ENCODE measurements around the gene FAT3. TPM values are rescaled to one million over a fixed set of nuclear protein-coding genes. Genes with fewer than 3 reads are reported as not detected.

Gene FAT3
- total and polyA plus RNA-seq, 2 of the 13 experiments (the other 11 are each of a cell fraction or from before 2014, with no cell fraction given): not detected

- TF ChIP-seq FOXA1 (IDR thresholded peaks at IDR 0.05) (no peak), FOXA1 (CRISPR knock-in tag; IDR thresholded peaks at IDR 0.05) (no peak), ZNF616 (CRISPR knock-in tag; IDR thresholded peaks at IDR 0.05; ENCODE audit: low read depth) (no peak), FOXM1 (CRISPR knock-in tag; IDR thresholded peaks at IDR 0.05) (no peak), FLYWCH1 (CRISPR knock-in tag; IDR thresholded peaks at IDR 0.05) (no peak), DNMT3B (CRISPR knock-in tag; conservative IDR thresholded peaks at IDR 0.05) (no peak)
These were observed 24.6 kb upstream of the FAT3 start (continued) for GRCh38 chr11:92199991-92200390.

- BruUV-seq (replicated peaks): no TSS peak
- CTCF ChIA-PET (ENCODE audit: low intra/inter-chr PET ratio, low total read pairs): no interaction called here
- H3K79me2 ChIP-seq (ENCODE audit: insufficient read depth, low read length): no peaks in the 10 kb centered on the region
- no peaks in the 10 kb centered on the region for H4K20me1 ChIP-seq (ENCODE audit: insufficient read depth, low read length)
- in situ Hi-C loops (cut with HindIII; ENCODE audit: extremely low pct_ligation_motif_present, low pct_unique_long_range_greater_than_20kb) (no loop called here), intact Hi-C loops (cut with micrococcal nuclease; ENCODE audit: unreplicated experiment) (no loop called here)
- H3K4me1 ChIP-seq (ENCODE audit: insufficient read depth, low read length): no peaks in the 10 kb centered on the region
- WGBS (ENCODE audit: low lambda C conversion rate): 6% methylated on average over 2 of the region's 2 CpGs
- H3K4me2 ChIP-seq (ENCODE audit: low read depth, low read length): no peak overlapping the region
- FAIRE-seq (no peak), ATAC-seq (no peak), DNase-seq (ENCODE audit: low spot score) (no peak)
- no peak overlapping the region for H3K9ac ChIP-seq (ENCODE audit: insufficient read depth, low read depth, low read length)
- H3K27ac ChIP-seq (ENCODE audit: extremely low read length, insufficient read depth, low read length): no peak overlapping the region
- no peak overlapping the region for H3K4me3 ChIP-seq (replicated peaks in 1 of 3; ENCODE audit: insufficient read depth in 1 of 3, low read depth in 2 of 3, low read length in 3 of 3)
- no peaks in the 10 kb centered on the region for H3K36me3 ChIP-seq (replicated peaks in 1 of 2; ENCODE audit: control insufficient read depth in 1 of 2, insufficient read depth in 2 of 2, low read length in 2 of 2)
- no peaks in the 10 kb centered on the region for H3K9me3 ChIP-seq (ENCODE audit: low read length)
- H2AFZ ChIP-seq (ENCODE audit: low read length): no peak overlapping the region
- no peaks in the 10 kb centered on the region for H3K27me3 ChIP-seq (ENCODE audit: control insufficient read depth in 1 of 2, insufficient read depth in 2 of 2, low read length in 2 of 2)
- POLR2A ChIA-PET: no interaction called here
- TF ChIP-seq, protein P1, sequence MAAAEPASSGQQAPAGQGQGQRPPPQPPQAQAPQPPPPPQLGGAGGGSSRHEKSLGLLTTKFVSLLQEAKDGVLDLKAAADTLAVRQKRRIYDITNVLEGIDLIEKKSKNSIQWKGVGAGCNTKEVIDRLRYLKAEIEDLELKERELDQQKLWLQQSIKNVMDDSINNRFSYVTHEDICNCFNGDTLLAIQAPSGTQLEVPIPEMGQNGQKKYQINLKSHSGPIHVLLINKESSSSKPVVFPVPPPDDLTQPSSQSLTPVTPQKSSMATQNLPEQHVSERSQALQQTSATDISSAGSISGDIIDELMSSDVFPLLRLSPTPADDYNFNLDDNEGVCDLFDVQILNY (CRISPR knock-in tag; conservative IDR thresholded peaks at IDR 0.05): no peak
- no peak for TF ChIP-seq SSRP1 (CRISPR knock-in tag; IDR thresholded peaks at IDR 0.05)
- TF ChIP-seq ZBTB20 (CRISPR knock-in tag; IDR thresholded peaks at IDR 0.05; ENCODE audit: borderline replicate concordance, low read depth): no peak
- no peak for TF ChIP-seq STAT5B (CRISPR knock-in tag; IDR thresholded peaks at IDR 0.05)
- TF ChIP-seq, protein P2, sequence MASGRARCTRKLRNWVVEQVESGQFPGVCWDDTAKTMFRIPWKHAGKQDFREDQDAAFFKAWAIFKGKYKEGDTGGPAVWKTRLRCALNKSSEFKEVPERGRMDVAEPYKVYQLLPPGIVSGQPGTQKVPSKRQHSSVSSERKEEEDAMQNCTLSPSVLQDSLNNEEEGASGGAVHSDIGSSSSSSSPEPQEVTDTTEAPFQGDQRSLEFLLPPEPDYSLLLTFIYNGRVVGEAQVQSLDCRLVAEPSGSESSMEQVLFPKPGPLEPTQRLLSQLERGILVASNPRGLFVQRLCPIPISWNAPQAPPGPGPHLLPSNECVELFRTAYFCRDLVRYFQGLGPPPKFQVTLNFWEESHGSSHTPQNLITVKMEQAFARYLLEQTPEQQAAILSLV (CRISPR knock-in tag; IDR thresholded peaks at IDR 0.05; ENCODE audit: borderline replicate concordance): no peak
- TF ChIP-seq, protein P3, sequence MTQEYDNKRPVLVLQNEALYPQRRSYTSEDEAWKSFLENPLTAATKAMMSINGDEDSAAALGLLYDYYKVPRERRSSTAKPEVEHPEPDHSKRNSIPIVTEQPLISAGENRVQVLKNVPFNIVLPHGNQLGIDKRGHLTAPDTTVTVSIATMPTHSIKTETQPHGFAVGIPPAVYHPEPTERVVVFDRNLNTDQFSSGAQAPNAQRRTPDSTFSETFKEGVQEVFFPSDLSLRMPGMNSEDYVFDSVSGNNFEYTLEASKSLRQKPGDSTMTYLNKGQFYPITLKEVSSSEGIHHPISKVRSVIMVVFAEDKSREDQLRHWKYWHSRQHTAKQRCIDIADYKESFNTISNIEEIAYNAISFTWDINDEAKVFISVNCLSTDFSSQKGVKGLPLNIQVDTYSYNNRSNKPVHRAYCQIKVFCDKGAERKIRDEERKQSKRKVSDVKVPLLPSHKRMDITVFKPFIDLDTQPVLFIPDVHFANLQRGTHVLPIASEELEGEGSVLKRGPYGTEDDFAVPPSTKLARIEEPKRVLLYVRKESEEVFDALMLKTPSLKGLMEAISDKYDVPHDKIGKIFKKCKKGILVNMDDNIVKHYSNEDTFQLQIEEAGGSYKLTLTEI (CRISPR knock-in tag; conservative IDR thresholded peaks at IDR 0.05): no peak
- TF ChIP-seq ZNF430 (CRISPR knock-in tag; IDR thresholded peaks at IDR 0.05): no peak
- TF ChIP-seq, protein P4, sequence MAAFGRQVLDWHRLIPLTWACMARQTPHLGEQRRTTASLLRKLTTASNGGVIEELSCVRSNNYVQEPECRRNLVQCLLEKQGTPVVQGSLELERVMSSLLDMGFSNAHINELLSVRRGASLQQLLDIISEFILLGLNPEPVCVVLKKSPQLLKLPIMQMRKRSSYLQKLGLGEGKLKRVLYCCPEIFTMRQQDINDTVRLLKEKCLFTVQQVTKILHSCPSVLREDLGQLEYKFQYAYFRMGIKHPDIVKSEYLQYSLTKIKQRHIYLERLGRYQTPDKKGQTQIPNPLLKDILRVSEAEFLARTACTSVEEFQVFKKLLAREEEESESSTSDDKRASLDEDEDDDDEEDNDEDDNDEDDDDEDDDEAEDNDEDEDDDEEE (CRISPR knock-in tag; IDR thresholded peaks at IDR 0.05): no peak
- TF ChIP-seq KDM1A (CRISPR knock-in tag; IDR thresholded peaks at IDR 0.05): no peak
- no peak for TF ChIP-seq SMARCE1 (IDR thresholded peaks at IDR 0.05; ENCODE audit: borderline replicate concordance)
- TF ChIP-seq, protein P5, sequence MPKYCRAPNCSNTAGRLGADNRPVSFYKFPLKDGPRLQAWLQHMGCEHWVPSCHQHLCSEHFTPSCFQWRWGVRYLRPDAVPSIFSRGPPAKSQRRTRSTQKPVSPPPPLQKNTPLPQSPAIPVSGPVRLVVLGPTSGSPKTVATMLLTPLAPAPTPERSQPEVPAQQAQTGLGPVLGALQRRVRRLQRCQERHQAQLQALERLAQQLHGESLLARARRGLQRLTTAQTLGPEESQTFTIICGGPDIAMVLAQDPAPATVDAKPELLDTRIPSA (CRISPR knock-in tag; IDR thresholded peaks at IDR 0.05; ENCODE audit: borderline replicate concordance): no peak
- TF ChIP-seq CHCHD3 (CRISPR knock-in tag; IDR thresholded peaks at IDR 0.05): no peak
- no peak for TF ChIP-seq ZEB1 (IDR thresholded peaks at IDR 0.05; ENCODE audit: insufficient replicate concordance, low read depth)
- TF ChIP-seq BCL3 (CRISPR knock-in tag; IDR thresholded peaks at IDR 0.05): no peak
These were observed 19.9 kb upstream of the FAT3 start for GRCh38 chr11:92204731-92205130.
